ENCODE data around the gene EFTUD2. TPM values are rescaled to one million over a fixed set of nuclear protein-coding genes. Genes with fewer than 3 reads are reported as not detected.

EFTUD2 gene
- total and polyA plus RNA-seq, 2 of the 13 experiments (the other 11 are each of a cell fraction or from before 2014, with no cell fraction given), result 111 to 137 TPM

GRCh38 chr17:44912763-44913544 is 13.7 kb upstream of the EFTUD2 start (continued):
- TF ChIP-seq ZFAT (CRISPR knock-in tag; conservative IDR thresholded peaks at IDR 0.05) (no peak), CEBPB (IDR thresholded peaks at IDR 0.05; ENCODE audit: borderline replicate concordance, low read depth, low read length) (0 out of 2 replicates have a peak, but pooled peaks have one; percentile 8), NR2C2 (CRISPR knock-in tag; IDR thresholded peaks at IDR 0.05; ENCODE audit: borderline replicate concordance) (no peak), HMGXB3 (CRISPR knock-in tag; IDR thresholded peaks at IDR 0.05; ENCODE audit: borderline replicate concordance) (no peak), ZFP36 (IDR thresholded peaks at IDR 0.05; ENCODE audit: borderline replicate concordance, low read depth, low read length, partially characterized antibody) (peak; percentile 31), ZNF746 (CRISPR knock-in tag; IDR thresholded peaks at IDR 0.05) (no peak), ZNF639 (CRISPR knock-in tag; conservative IDR thresholded peaks at IDR 0.05) (no peak), ZMYM3 (CRISPR knock-in tag; IDR thresholded peaks at IDR 0.05) (peak; percentile 51; the same call in 1 of the 2 replicates), DPF2 (CRISPR knock-in tag; IDR thresholded peaks at IDR 0.05; ENCODE audit: borderline replicate concordance, low read depth) (no peak), ZNF318 (CRISPR knock-in tag; IDR thresholded peaks at IDR 0.05) (no peak), TBX2 (CRISPR knock-in tag; IDR thresholded peaks at IDR 0.05; ENCODE audit: borderline replicate concordance) (no peak)
